CD4-positive, alpha-beta T cell (primary cell): Measurements from ENCODE around the gene GRIA1. TPM values are rescaled to one million over a fixed set of nuclear protein-coding genes. Genes with fewer than 3 reads are reported as not detected.

Source experiments
- ATAC-seq: fragments of 200-7000 bp; cut with Tn5 transposase; one replicate; pipeline ENCODE4 v1.10.0; 2022; ENCODE audit warnings: mild to moderate bottlenecking; ENCODE audit not compliant: poor library complexity
- CTCF ChIA-PET: fragments of 350-600 bp; sonication (Branson Sonifier 250); formaldehyde crosslinking; loops from one replicate; lab custom pipeline; 2021; ENCODE audit warnings: antibody characterized with exemption, inconsistent platforms; lab: Charles Lee
- POLR2A ChIA-PET: fragments of 350-600 bp; sonication (Branson Sonifier 250); formaldehyde crosslinking; loops from one replicate; lab custom pipeline; 2021; ENCODE audit warnings: antibody characterized with exemption, inconsistent platforms; lab: Charles Lee
- DNase-seq, 14 experiments: peaks; one replicate each; pipeline ENCODE4 v3.0.0-alpha.2; 2013 to 2020; ENCODE audit warnings: mixed read lengths in 2 of 14
- H3K27ac ChIP-seq, 2 donors: one replicate each; pipeline versions ENCODE4 v1.5.1 to v1.7.0; 2013; ENCODE audit warnings: low read length in 2 of 2, low read depth in 1 of 2, mild to moderate bottlenecking in 1 of 2
- H3K27me3 ChIP-seq, 2 experiments: 1 replicate in 1 of 2; 2 replicates in 1 of 2; pipeline versions ENCODE4 v1.6.1 to v1.7.0; 2013; ENCODE audit warnings: low read length in 2 of 2, control low read depth in 1 of 2, mild to moderate bottlenecking in 1 of 2, moderate library complexity in 1 of 2; ENCODE audit not compliant: insufficient read depth in 2 of 2, control insufficient read depth in 1 of 2
- H3K36me3 ChIP-seq: one replicate; pipeline ENCODE4 v1.6.1; 2013; ENCODE audit warnings: low read length, control low read depth; ENCODE audit not compliant: insufficient read depth
- H3K4me1 ChIP-seq: one replicate; pipeline ENCODE4 v1.6.1; 2013; ENCODE audit warnings: low read length, control low read depth; ENCODE audit not compliant: insufficient read depth
- H3K4me3 ChIP-seq: one replicate; pipeline ENCODE4 v1.5.1; 2013; ENCODE audit warnings: mild to moderate bottlenecking, low read length, moderate library complexity
- H3K9me3 ChIP-seq, 2 experiments: 1 replicate in 1 of 2; 2 replicates in 1 of 2; pipeline versions ENCODE4 v1.6.1 to v1.7.0; 2013; ENCODE audit warnings: low read length in 2 of 2, mild to moderate bottlenecking in 2 of 2, control low read depth in 1 of 2, moderate library complexity in 1 of 2; ENCODE audit not compliant: control insufficient read depth in 1 of 2, insufficient read depth in 1 of 2
- H3K27ac Mint-ChIP-seq: one replicate; pipeline ENCODE4 v1.8.0; 2020; ENCODE audit warnings: mixed read lengths
- H3K27me3 Mint-ChIP-seq: one replicate; pipeline ENCODE4 v1.8.0; 2021; ENCODE audit warnings: mixed read lengths
- H3K36me3 Mint-ChIP-seq: one replicate; pipeline ENCODE4 v1.8.0; 2021; ENCODE audit warnings: low read depth, mixed read lengths
- H3K4me1 Mint-ChIP-seq: one replicate; pipeline ENCODE4 v1.8.0; 2021; ENCODE audit warnings: low read depth, mixed read lengths
- H3K4me3 Mint-ChIP-seq: one replicate; pipeline ENCODE4 v1.8.0; 2020; ENCODE audit warnings: mild to moderate bottlenecking, mixed read lengths
- H3K9me3 Mint-ChIP-seq: one replicate; pipeline ENCODE4 v1.8.0; 2020; ENCODE audit warnings: mixed read lengths
- intact Hi-C, 2 experiments: fragments of 100-400 bp; cut with DNase I in 1 of 2; cut with micrococcal nuclease in 1 of 2; formaldehyde crosslinking; loops; one replicate each; pipeline versions ENCODE4 v1.15.1 to v1.9.0; 2023 to 2025; cut with DNase I, micrococcal nuclease
- total RNA-seq, 174 experiments: library from RNA in 2 of 174; stranded (reverse) in 2 of 174; gene quantifications; one replicate each; pipeline ENCODE4 v1.2.3 and lab custom pipeline; 2021 to 2026
- TF ChIP-seq, protein P1 (sequence below): fragments of 200-600 bp; IDR thresholded peaks from one replicate; pipeline ENCODE4 v1.8.0; 2022; ENCODE audit warnings: antibody characterized with exemption, mild to moderate bottlenecking

Gene GRIA1
- total RNA-seq, 2 experiments from 2014 or later: not detected

DNA sequence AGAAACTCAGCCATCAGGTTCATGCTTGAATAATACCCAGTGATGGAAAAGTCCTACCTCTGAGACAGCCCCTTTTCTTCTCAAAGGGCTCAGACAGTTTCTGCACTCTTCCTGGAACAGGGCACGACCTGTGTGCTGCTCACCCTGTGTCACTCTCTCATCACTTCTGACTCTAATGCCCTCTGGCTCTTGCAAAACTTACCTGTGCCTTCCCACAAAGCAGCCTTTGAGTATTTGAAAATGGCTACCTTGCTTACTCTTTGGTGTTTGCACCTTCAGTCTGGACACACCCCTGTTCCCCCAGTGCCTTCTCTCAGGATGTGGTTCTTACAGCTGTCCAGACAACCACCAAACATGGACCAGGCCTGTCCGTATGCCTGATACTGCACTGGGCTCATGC lies 171.4 kb downstream of the GRIA1 start:
- no peak overlapping the region for H3K27ac ChIP-seq
- no peak overlapping the region for H3K27ac Mint-ChIP-seq
- no peak overlapping the region for H3K4me3 ChIP-seq
- H3K27me3 ChIP-seq: no peaks in the 10 kb centered on the region
- no peaks in the 10 kb centered on the region for H3K9me3 ChIP-seq
- intact Hi-C loops: no loop called here
- TF ChIP-seq, protein P1, sequence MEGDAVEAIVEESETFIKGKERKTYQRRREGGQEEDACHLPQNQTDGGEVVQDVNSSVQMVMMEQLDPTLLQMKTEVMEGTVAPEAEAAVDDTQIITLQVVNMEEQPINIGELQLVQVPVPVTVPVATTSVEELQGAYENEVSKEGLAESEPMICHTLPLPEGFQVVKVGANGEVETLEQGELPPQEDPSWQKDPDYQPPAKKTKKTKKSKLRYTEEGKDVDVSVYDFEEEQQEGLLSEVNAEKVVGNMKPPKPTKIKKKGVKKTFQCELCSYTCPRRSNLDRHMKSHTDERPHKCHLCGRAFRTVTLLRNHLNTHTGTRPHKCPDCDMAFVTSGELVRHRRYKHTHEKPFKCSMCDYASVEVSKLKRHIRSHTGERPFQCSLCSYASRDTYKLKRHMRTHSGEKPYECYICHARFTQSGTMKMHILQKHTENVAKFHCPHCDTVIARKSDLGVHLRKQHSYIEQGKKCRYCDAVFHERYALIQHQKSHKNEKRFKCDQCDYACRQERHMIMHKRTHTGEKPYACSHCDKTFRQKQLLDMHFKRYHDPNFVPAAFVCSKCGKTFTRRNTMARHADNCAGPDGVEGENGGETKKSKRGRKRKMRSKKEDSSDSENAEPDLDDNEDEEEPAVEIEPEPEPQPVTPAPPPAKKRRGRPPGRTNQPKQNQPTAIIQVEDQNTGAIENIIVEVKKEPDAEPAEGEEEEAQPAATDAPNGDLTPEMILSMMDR: no peak
- H3K36me3 Mint-ChIP-seq: no peaks in the 10 kb centered on the region
- no peaks in the 10 kb centered on the region for H3K36me3 ChIP-seq
- ATAC-seq (no peak), DNase-seq (no peak)
- H3K4me3 Mint-ChIP-seq: no peak overlapping the region
- ChIA-PET CTCF (no interaction called here), POLR2A (no interaction called here)
- H3K27me3 Mint-ChIP-seq: no peaks in the 10 kb centered on the region
- H3K9me3 Mint-ChIP-seq: no peaks in the 10 kb centered on the region
- no peaks in the 10 kb centered on the region for H3K4me1 ChIP-seq
- no peaks in the 10 kb centered on the region for H3K4me1 Mint-ChIP-seq

DNA sequence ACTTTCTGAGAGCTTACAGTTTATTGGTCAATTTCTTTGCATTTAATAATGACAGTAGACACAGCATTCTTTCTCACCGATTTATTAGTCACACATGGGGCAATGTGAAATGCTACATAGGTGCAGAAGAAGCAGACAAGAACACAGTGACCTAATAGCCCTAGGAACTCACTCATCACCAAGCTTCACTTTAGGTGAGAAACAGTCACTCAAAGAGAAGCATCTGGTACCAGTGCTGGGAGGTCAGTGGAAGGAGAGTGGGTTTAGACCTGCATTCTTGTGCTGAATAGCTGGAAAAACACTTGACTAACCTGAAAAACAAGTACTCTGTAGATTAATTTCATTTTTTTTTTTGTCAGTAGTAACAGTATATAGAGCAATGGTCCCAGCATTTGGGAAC lies 179.6 kb downstream of the GRIA1 start:
- no peak for DNase-seq
- Histone ChIP-seq H3K9me3 (no peaks in the 10 kb centered on the region), H3K4me1 (no peaks in the 10 kb centered on the region), H3K27me3 (no peaks in the 10 kb centered on the region), H3K4me3 (no peak overlapping the region), H3K27ac (no peak overlapping the region), H3K36me3 (no peaks in the 10 kb centered on the region)
- intact Hi-C loops: no loop called here
- no peaks in the 10 kb centered on the region for H3K27me3 Mint-ChIP-seq
- H3K4me1 Mint-ChIP-seq: no peaks in the 10 kb centered on the region
- no peaks in the 10 kb centered on the region for H3K36me3 Mint-ChIP-seq
- ChIA-PET POLR2A (no interaction called here), CTCF (no interaction called here)
- no peak for ATAC-seq
- H3K4me3 Mint-ChIP-seq: no peak overlapping the region
- H3K9me3 Mint-ChIP-seq: peaks cover 3% of the 10 kb centered on the region
- H3K27ac Mint-ChIP-seq: no peak overlapping the region
- TF ChIP-seq, protein P1: no peak

DNA sequence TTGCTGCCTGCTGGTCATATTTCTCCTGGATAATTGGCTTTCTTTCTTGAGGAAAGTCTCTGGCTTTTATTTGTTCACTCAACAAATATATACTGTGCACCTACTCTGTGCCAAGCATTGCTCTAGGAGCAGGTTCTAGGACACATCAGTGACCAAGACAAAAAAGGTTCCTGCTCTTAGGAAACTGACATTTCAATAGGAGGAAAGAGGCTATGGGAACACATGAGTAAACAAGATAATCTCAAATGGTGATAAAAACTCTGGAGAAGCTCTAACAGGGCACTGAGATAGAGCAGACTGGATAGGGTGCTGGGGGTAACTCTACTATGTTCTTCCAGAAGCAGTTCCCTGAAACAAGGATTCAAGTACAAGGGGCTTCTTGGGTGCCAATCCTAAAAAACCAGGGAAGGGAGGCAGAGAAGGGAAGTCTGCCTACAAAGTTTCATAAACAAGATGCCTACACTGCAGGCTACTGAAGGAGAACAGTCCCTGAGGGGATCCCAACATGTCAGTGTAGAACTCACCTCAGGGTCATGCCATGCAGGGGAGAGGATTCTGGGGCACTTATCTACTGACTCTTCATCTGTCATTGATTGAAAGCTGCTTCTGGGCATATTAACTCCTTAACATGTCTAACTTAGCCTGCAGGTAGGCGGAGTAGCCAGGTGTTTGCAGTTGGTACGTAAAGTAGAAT lies 181.3 kb downstream of the GRIA1 start:
- POLR2A ChIA-PET: no interaction called here
- no peaks in the 10 kb centered on the region for H3K27me3 ChIP-seq
- DNase-seq (no peak), ATAC-seq (no peak)
- no peaks in the 10 kb centered on the region for H3K9me3 ChIP-seq
- H3K4me1 Mint-ChIP-seq: no peaks in the 10 kb centered on the region
- H3K4me3 Mint-ChIP-seq: no peak overlapping the region
- TF ChIP-seq, protein P1: no peak
- no peak overlapping the region for H3K27ac Mint-ChIP-seq
- no peaks in the 10 kb centered on the region for H3K27me3 Mint-ChIP-seq
- CTCF ChIA-PET: no interaction called here
- H3K4me3 ChIP-seq: no peak overlapping the region
- peaks cover 3% of the 10 kb centered on the region for H3K9me3 Mint-ChIP-seq
- no peaks in the 10 kb centered on the region for H3K36me3 Mint-ChIP-seq
- H3K4me1 ChIP-seq: no peaks in the 10 kb centered on the region
- H3K27ac ChIP-seq: no peak overlapping the region
- intact Hi-C loops: no loop called here
- H3K36me3 ChIP-seq: no peaks in the 10 kb centered on the region
